ENCODE data around the gene RHOH.
"Not testable (repeated sequence)": the region's sequence is repeated elsewhere in the genome, so short reads cannot be mapped to it uniquely, and the experiment has no call there.

RHOH gene, protein sequence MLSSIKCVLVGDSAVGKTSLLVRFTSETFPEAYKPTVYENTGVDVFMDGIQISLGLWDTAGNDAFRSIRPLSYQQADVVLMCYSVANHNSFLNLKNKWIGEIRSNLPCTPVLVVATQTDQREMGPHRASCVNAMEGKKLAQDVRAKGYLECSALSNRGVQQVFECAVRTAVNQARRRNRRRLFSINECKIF

DNA sequence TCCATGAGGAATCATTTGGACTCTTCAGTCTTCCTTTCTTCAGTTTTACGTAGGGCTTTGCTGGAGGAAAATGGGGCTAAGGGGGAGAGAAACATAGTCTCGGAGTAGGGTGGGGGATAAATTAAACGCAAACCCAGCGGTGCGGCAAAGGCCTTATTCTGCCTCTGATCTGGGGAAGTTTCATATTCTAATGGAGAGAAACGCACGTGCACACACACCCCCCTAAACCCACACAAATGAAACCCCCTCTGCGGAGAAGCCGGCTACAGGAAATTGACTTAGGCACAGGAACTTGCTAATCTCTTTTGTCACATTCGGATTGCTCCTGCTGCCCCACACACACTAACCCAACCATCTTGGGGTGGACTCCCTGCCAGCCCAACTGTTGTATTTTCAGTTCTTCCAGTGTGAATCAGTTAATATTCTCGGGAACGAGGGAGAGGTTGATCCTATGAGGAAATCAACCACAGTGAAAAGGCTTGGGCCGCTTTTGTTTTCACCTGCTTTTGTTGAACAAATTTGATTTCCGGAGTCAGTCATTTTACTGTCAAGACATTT is at the start of gene RHOH:
RHOH (plus strand) TSS at position 308 of the 558 bp plus-strand sequence. CDS start 46,356 bp downstream, outside the sequence.
- Histone ChIP-seq H3K9ac (ENCODE audit: low read length) (peak within 1 kb of the TSS; percentile 72), H3K4me3 (ENCODE audit: low read length) (peak within 1 kb of the TSS; percentile 57), H3K36me3 (ENCODE audit: control insufficient read depth, low read depth, low read length) (no peaks in the 10 kb centered on the region), H3K4me1 (ENCODE audit: control insufficient read depth, low read depth, low read length) (peaks cover 55% of the 10 kb centered on the region), H3K27ac (ENCODE audit: low read length) (peak within 1 kb of the TSS; percentile 70), H3K27me3 (ENCODE audit: control insufficient read depth, insufficient read depth, low read length) (no peaks in the 10 kb centered on the region), H3K9me3 (ENCODE audit: control insufficient read depth, low read depth, low read length) (no peaks in the 10 kb centered on the region)

GRCh38 chr4:40147490-40147889 is 49.3 kb upstream of the RHOH start:
- H3K27me3 ChIP-seq (ENCODE audit: control insufficient read depth, insufficient read depth, low read length); H3K27ac ChIP-seq (ENCODE audit: low read length); H3K4me1 ChIP-seq (ENCODE audit: control insufficient read depth, low read depth, low read length); H3K4me3 ChIP-seq (ENCODE audit: low read length); H3K9ac ChIP-seq (ENCODE audit: low read length): not testable (repeated sequence)
- H3K9me3 ChIP-seq (ENCODE audit: control insufficient read depth, low read depth, low read length): peaks cover 11% of the 10 kb centered on the region
- H3K36me3 ChIP-seq (ENCODE audit: control insufficient read depth, low read depth, low read length): peaks cover 38% of the 10 kb centered on the region

GRCh38 chr4:40149960-40150385 is 46.9 kb upstream of the RHOH start:
- Histone ChIP-seq H3K27ac (ENCODE audit: low read length) (no peak overlapping the region), H3K4me3 (ENCODE audit: low read length) (no peak overlapping the region), H3K4me1 (ENCODE audit: control insufficient read depth, low read depth, low read length) (no peaks in the 10 kb centered on the region), H3K36me3 (ENCODE audit: control insufficient read depth, low read depth, low read length) (peaks cover 29% of the 10 kb centered on the region), H3K27me3 (ENCODE audit: control insufficient read depth, insufficient read depth, low read length) (no peaks in the 10 kb centered on the region), H3K9ac (ENCODE audit: low read length) (no peak overlapping the region), H3K9me3 (ENCODE audit: control insufficient read depth, low read depth, low read length) (peaks cover 11% of the 10 kb centered on the region)

DNA sequence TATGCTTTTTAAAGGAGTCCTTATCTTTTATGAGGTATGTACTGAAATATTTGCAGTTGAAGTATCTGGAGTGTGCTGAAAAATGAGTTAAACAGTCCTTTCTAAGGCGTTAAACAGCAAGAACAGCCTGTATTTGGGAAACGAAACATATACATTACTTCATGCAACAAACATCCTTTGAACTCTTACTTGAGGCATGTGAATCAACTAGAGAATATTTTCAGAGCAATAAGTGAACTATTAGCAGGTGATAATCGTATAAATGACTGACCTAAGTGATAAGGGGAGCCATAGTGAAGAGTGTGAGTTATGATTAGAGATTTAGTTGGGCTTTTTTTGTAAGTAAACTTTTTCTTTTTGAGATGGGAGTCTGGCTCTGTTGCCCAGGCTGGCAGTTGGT is 45.9 kb upstream of the RHOH start:
- no peaks in the 10 kb centered on the region for H3K4me1 ChIP-seq (ENCODE audit: control insufficient read depth, low read depth, low read length)
- H3K36me3 ChIP-seq (ENCODE audit: control insufficient read depth, low read depth, low read length): peaks cover 27% of the 10 kb centered on the region
- no peak overlapping the region for H3K9ac ChIP-seq (ENCODE audit: low read length)
- H3K4me3 ChIP-seq (ENCODE audit: low read length): no peak overlapping the region
- H3K27me3 ChIP-seq (ENCODE audit: control insufficient read depth, insufficient read depth, low read length): no peaks in the 10 kb centered on the region
- peaks cover 11% of the 10 kb centered on the region for H3K9me3 ChIP-seq (ENCODE audit: control insufficient read depth, low read depth, low read length)
- H3K27ac ChIP-seq (ENCODE audit: low read length): no peak overlapping the region

- Histone ChIP-seq H3K4me3 (ENCODE audit: low read length) (no peak overlapping the region), H3K27ac (ENCODE audit: low read length) (no peak overlapping the region), H3K27me3 (ENCODE audit: control insufficient read depth, insufficient read depth, low read length) (no peaks in the 10 kb centered on the region), H3K4me1 (ENCODE audit: control insufficient read depth, low read depth, low read length) (no peaks in the 10 kb centered on the region), H3K9me3 (ENCODE audit: control insufficient read depth, low read depth, low read length) (peaks cover 11% of the 10 kb centered on the region), H3K36me3 (ENCODE audit: control insufficient read depth, low read depth, low read length) (peaks cover 22% of the 10 kb centered on the region), H3K9ac (ENCODE audit: low read length) (no peak overlapping the region)
Observed at GRCh38 chr4:40152637-40153036, 44.2 kb upstream of the RHOH start.

DNA sequence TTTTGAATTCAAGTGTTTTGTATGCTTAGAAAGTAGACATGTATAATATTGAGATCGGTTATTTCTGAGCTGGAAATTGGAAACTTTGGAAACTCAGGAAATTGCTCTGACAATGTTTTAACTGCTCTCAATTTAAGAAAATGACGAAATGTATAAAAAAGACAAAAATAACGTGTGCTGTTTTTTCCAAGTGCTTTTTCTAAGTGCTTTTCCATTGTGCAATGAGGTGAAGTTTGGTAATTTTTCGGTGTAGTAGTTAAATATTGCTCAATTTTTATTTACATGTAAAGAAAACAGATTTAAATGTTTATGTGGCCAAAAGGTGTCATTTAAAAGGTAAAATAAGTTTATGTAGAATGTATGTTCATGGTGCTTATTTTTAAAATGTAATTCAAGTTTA is 39.4 kb upstream of the RHOH start:
- no peaks in the 10 kb centered on the region for H3K27me3 ChIP-seq (ENCODE audit: control insufficient read depth, insufficient read depth, low read length)
- H3K9ac ChIP-seq (ENCODE audit: low read length): no peak overlapping the region
- H3K27ac ChIP-seq (ENCODE audit: low read length): no peak overlapping the region
- no peak overlapping the region for H3K4me3 ChIP-seq (ENCODE audit: low read length)
- no peaks in the 10 kb centered on the region for H3K9me3 ChIP-seq (ENCODE audit: control insufficient read depth, low read depth, low read length)
- H3K36me3 ChIP-seq (ENCODE audit: control insufficient read depth, low read depth, low read length): peaks cover 14% of the 10 kb centered on the region
- no peaks in the 10 kb centered on the region for H3K4me1 ChIP-seq (ENCODE audit: control insufficient read depth, low read depth, low read length)

- Histone ChIP-seq H3K4me3 (ENCODE audit: low read length) (no peak overlapping the region), H3K27me3 (ENCODE audit: control insufficient read depth, insufficient read depth, low read length) (no peaks in the 10 kb centered on the region), H3K36me3 (ENCODE audit: control insufficient read depth, low read depth, low read length) (no peaks in the 10 kb centered on the region), H3K9me3 (ENCODE audit: control insufficient read depth, low read depth, low read length) (no peaks in the 10 kb centered on the region), H3K4me1 (ENCODE audit: control insufficient read depth, low read depth, low read length) (no peaks in the 10 kb centered on the region), H3K9ac (ENCODE audit: low read length) (no peak overlapping the region), H3K27ac (ENCODE audit: low read length) (no peak overlapping the region)
Observed at GRCh38 chr4:40160258-40160657, 36.6 kb upstream of the RHOH start.

DNA sequence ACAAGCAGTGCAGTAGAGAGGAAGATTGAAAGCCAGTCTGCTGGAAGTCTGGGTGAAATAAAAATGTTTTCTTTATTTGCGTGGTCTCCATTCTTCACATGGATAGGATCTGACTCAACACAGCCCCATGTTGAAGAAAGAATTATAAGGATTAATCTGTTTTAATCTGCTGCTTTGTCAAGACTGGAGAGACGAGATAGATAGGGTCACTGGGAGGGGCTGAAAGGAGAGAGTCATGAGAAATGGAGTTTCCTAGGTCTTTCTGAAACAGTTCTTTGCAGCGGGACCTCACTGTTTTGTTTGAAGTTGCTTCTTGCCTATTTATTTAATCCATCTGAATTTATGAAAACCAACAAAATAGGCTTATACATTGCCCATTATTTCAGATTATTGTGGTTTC is 32.4 kb upstream of the RHOH start:
- Histone ChIP-seq H3K9ac (ENCODE audit: low read length) (no peak overlapping the region), H3K9me3 (ENCODE audit: control insufficient read depth, low read depth, low read length) (no peaks in the 10 kb centered on the region), H3K36me3 (ENCODE audit: control insufficient read depth, low read depth, low read length) (no peaks in the 10 kb centered on the region), H3K4me1 (ENCODE audit: control insufficient read depth, low read depth, low read length) (peaks cover 7% of the 10 kb centered on the region), H3K4me3 (ENCODE audit: low read length) (no peak overlapping the region), H3K27ac (ENCODE audit: low read length) (no peak overlapping the region), H3K27me3 (ENCODE audit: control insufficient read depth, insufficient read depth, low read length) (no peaks in the 10 kb centered on the region)

GRCh38 chr4:40165916-40166315 is 30.9 kb upstream of the RHOH start:
- Histone ChIP-seq H3K4me1 (ENCODE audit: control insufficient read depth, low read depth, low read length) (peaks cover 7% of the 10 kb centered on the region), H3K9ac (ENCODE audit: low read length) (no peak overlapping the region), H3K36me3 (ENCODE audit: control insufficient read depth, low read depth, low read length) (no peaks in the 10 kb centered on the region), H3K4me3 (ENCODE audit: low read length) (no peak overlapping the region), H3K27me3 (ENCODE audit: control insufficient read depth, insufficient read depth, low read length) (no peaks in the 10 kb centered on the region), H3K9me3 (ENCODE audit: control insufficient read depth, low read depth, low read length) (no peaks in the 10 kb centered on the region), H3K27ac (ENCODE audit: low read length) (no peak overlapping the region)

- H3K9ac ChIP-seq (ENCODE audit: low read length): no peak overlapping the region
- H3K36me3 ChIP-seq (ENCODE audit: control insufficient read depth, low read depth, low read length): no peaks in the 10 kb centered on the region
- H3K4me3 ChIP-seq (ENCODE audit: low read length): no peak overlapping the region
- no peak overlapping the region for H3K27ac ChIP-seq (ENCODE audit: low read length)
- no peaks in the 10 kb centered on the region for H3K9me3 ChIP-seq (ENCODE audit: control insufficient read depth, low read depth, low read length)
- H3K4me1 ChIP-seq (ENCODE audit: control insufficient read depth, low read depth, low read length): peaks cover 7% of the 10 kb centered on the region
- H3K27me3 ChIP-seq (ENCODE audit: control insufficient read depth, insufficient read depth, low read length): no peaks in the 10 kb centered on the region
Observed at GRCh38 chr4:40168070-40168469, 28.8 kb upstream of the RHOH start.

DNA sequence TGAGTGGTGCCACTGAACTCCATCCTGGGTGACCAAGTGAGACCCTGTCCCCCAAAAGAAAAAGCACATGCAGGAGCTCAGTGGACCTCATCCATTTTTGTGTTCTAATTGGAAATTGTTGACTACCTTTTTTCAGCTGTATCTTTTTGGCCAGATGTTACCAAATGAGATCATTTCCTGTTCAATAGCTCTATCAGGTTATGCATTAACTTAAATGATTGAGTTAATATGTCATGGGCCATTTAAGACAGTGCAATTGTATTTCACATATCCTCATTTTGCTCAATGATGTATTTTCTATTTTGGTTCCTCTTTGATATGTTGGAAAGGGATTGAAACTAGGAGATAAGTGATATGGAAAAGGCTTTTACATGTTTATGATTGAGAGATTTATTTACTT is 26.2 kb upstream of the RHOH start:
- H3K4me1 ChIP-seq (ENCODE audit: control insufficient read depth, low read depth, low read length): peaks cover 4% of the 10 kb centered on the region
- H3K36me3 ChIP-seq (ENCODE audit: control insufficient read depth, low read depth, low read length): no peaks in the 10 kb centered on the region
- no peaks in the 10 kb centered on the region for H3K9me3 ChIP-seq (ENCODE audit: control insufficient read depth, low read depth, low read length)
- no peak overlapping the region for H3K27ac ChIP-seq (ENCODE audit: low read length)
- no peaks in the 10 kb centered on the region for H3K27me3 ChIP-seq (ENCODE audit: control insufficient read depth, insufficient read depth, low read length)
- no peak overlapping the region for H3K4me3 ChIP-seq (ENCODE audit: low read length)
- H3K9ac ChIP-seq (ENCODE audit: low read length): no peak overlapping the region

DNA sequence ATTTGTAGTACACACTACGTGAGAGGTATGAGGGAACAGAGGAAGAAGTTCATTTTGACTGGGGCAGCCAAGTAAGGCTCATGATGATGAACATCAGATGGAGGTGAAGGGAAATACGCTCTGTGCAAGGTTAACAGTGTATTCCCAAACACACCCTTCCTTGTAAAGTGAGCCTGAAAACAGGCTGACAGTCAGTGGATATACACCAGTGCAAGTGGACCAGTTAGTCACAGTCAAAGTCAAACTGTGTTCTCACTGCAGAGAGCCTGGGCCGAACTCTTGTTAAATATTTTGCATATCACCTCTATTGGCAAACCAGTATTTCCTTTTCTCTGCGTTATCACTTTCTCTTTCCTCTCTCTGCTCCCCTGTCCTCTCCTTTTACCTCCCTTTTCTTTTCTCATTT is 23.4 kb upstream of the RHOH start:
- no peak overlapping the region for H3K27ac ChIP-seq (ENCODE audit: low read length)
- no peak overlapping the region for H3K9ac ChIP-seq (ENCODE audit: low read length)

More for the DNA sequence above, 23.4 kb upstream of the RHOH start:
- H3K4me1 ChIP-seq (ENCODE audit: control insufficient read depth, low read depth, low read length): peaks cover 9% of the 10 kb centered on the region
- no peak overlapping the region for H3K4me3 ChIP-seq (ENCODE audit: low read length)
- no peaks in the 10 kb centered on the region for H3K36me3 ChIP-seq (ENCODE audit: control insufficient read depth, low read depth, low read length)
- no peaks in the 10 kb centered on the region for H3K9me3 ChIP-seq (ENCODE audit: control insufficient read depth, low read depth, low read length)
- no peaks in the 10 kb centered on the region for H3K27me3 ChIP-seq (ENCODE audit: control insufficient read depth, insufficient read depth, low read length)
